Measurements from ENCODE around the gene PRKN. TPM values are rescaled to one million over a fixed set of nuclear protein-coding genes. Genes with fewer than 3 reads are reported as not detected.

Gene PRKN
- total RNA-seq, 2 donors from 2014 or later = 10.7 to 21.2 TPM

DNA sequence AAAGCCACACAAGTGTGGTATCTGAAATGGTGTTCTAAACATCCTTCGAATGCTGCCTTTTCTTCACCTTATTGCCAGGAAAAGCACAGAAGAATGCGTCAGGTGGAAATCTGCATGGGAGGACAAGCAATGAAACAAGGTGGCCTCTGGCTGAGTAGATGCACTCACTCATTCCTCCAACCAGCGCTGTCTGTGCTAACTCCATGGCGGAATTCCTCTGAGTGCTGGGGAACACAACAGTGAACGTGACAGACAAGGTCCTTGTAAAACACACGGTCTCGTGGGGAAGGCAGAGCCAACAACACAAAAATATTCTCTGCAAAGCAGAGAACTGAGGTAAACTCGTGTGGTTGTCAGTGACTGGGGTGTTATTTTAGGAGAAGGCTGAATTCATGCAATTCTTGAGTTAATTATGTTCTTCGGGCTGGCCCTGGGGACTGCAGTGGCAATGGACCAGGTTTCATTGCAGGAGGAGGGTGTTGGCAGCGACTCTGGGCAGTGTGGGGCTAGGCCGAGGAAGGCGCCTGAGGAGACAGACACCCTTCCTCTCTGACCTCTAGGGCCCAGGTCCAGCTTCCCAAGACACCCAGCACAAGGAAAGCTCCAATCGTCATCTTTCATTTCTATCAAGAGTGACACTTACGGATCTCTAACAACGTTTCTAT lies 339.7 kb downstream of the PRKN start:
- no peak overlapping the region for H3K27ac ChIP-seq
- no peak overlapping the region for H3K4me3 ChIP-seq
- TF ChIP-seq POLR2A (IDR thresholded peaks at IDR 0.05) = no peak
- TF ChIP-seq, protein P1, sequence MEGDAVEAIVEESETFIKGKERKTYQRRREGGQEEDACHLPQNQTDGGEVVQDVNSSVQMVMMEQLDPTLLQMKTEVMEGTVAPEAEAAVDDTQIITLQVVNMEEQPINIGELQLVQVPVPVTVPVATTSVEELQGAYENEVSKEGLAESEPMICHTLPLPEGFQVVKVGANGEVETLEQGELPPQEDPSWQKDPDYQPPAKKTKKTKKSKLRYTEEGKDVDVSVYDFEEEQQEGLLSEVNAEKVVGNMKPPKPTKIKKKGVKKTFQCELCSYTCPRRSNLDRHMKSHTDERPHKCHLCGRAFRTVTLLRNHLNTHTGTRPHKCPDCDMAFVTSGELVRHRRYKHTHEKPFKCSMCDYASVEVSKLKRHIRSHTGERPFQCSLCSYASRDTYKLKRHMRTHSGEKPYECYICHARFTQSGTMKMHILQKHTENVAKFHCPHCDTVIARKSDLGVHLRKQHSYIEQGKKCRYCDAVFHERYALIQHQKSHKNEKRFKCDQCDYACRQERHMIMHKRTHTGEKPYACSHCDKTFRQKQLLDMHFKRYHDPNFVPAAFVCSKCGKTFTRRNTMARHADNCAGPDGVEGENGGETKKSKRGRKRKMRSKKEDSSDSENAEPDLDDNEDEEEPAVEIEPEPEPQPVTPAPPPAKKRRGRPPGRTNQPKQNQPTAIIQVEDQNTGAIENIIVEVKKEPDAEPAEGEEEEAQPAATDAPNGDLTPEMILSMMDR (IDR thresholded peaks at IDR 0.05) = no peak
- TF ChIP-seq POLR2AphosphoS5 (IDR thresholded peaks at IDR 0.05) = no peak
- no peaks in the 10 kb centered on the region for H3K36me3 ChIP-seq
- no peaks in the 10 kb centered on the region for H3K27me3 ChIP-seq (replicated peaks; ENCODE audit: insufficient read depth)
- no peak for DNase-seq (ENCODE audit: low spot score)
- 78% methylated on average over 15 of the region's 15 CpGs for WGBS
- no peaks in the 10 kb centered on the region for H3K9me3 ChIP-seq
- intact Hi-C loops (cut with DNase I) = no loop called here
- H3K4me1 ChIP-seq (replicated peaks) = no peaks in the 10 kb centered on the region

DNA sequence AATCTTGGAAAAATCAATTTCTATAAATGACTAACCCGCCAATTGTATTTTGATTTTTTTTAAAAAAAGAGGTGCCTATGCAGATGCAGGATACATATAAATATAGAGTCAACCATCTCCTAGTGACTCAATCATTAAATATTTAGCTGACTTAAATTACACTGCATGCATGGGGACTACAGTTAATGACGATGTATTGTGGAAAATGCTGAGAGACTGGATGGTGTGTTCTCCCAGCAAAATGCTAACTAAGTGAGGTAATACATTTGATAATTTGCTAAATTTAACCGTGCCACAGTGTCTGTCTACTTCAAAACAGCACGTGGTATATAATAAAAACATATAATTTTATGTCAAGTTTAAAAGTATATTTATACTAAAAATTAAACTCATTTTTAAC lies 341.6 kb downstream of the PRKN start:
- Histone ChIP-seq H3K36me3 (no peaks in the 10 kb centered on the region), H3K4me1 (replicated peaks) (no peaks in the 10 kb centered on the region), H3K9me3 (no peaks in the 10 kb centered on the region), H3K27ac (no peak overlapping the region), H3K27me3 (replicated peaks; ENCODE audit: insufficient read depth) (no peaks in the 10 kb centered on the region), H3K4me3 (no peak overlapping the region)
- TF ChIP-seq, protein P1 (IDR thresholded peaks at IDR 0.05) = no peak
- 84% methylated on average over 4 of the region's 4 CpGs for WGBS
- no peak for DNase-seq (ENCODE audit: low spot score)
- intact Hi-C loops (cut with DNase I) = no loop called here

DNA sequence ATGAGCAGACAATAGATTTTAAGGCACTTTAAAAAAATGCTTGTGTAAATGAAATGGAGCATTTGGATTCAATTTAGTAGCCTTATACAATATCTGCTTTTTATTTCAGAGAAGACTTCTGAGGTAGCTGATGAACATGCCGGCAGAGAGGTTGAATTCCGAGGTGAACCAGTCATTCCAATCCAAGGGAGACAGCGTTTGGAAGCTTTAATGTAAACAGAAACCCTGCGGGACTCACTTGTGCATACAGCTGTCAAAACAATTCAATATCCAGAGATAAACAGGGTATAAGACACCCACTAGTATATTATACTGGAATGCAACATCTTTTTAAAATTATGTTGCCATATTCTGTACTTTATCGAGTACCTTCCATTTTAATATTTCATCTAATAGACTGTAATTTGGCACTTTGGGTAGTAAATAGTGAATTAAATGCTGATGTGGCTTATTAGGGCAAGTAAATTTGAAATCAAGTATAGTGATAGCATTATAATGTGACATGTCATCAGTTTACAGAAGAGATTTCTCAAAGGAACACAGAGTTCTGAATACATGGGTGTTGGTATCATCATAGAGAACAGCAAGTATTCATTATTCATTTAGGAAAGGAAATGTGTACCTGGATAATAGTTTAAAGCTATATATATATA lies 347.7 kb downstream of the PRKN start:
- no peaks in the 10 kb centered on the region for H3K9me3 ChIP-seq
- H3K27me3 ChIP-seq (replicated peaks; ENCODE audit: insufficient read depth) = no peaks in the 10 kb centered on the region
- H3K4me3 ChIP-seq = no peak overlapping the region
- H3K4me1 ChIP-seq (replicated peaks) = no peaks in the 10 kb centered on the region
- no peak for DNase-seq (ENCODE audit: low spot score)
- intact Hi-C loops (cut with DNase I) = no loop called here
- H3K36me3 ChIP-seq = no peaks in the 10 kb centered on the region
- WGBS = 49% methylated on average over 5 of the region's 5 CpGs
- no peak for TF ChIP-seq POLR2AphosphoS5 (IDR thresholded peaks at IDR 0.05)
- TF ChIP-seq, protein P1 (IDR thresholded peaks at IDR 0.05) = no peak
- TF ChIP-seq POLR2A (IDR thresholded peaks at IDR 0.05) = no peak
- H3K27ac ChIP-seq = no peak overlapping the region

DNA sequence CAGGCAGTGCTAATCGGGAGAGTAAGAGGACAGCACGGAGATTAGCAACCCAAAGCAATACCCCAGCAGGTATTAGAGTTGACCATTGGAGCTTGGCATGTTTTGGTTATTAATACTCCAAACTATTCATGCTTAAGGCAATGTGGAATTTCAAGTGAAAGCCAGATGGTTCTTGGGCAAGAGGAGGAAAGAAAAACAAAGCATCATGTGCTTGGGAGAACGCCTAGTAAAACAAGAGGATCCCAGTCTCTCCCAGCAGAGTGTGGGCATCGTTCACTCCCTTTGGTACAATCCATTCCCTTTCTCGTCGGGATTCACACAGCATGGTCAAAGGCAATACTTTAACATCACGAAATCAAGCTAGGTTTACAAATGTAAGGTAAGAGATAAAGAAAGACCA lies 349.8 kb downstream of the PRKN start:
- no peaks in the 10 kb centered on the region for H3K27me3 ChIP-seq (replicated peaks; ENCODE audit: insufficient read depth)
- H3K9me3 ChIP-seq = no peaks in the 10 kb centered on the region
- H3K4me1 ChIP-seq (replicated peaks) = no peaks in the 10 kb centered on the region
- intact Hi-C loops (cut with DNase I) = no loop called here
- no peaks in the 10 kb centered on the region for H3K36me3 ChIP-seq
- H3K4me3 ChIP-seq = no peak overlapping the region
- H3K27ac ChIP-seq = no peak overlapping the region
- TF ChIP-seq POLR2A (IDR thresholded peaks at IDR 0.05) = no peak
- TF ChIP-seq, protein P1 (IDR thresholded peaks at IDR 0.05) = no peak
- no peak for TF ChIP-seq POLR2AphosphoS5 (IDR thresholded peaks at IDR 0.05)
- WGBS = 89% methylated on average over 7 of the region's 7 CpGs
- DNase-seq (ENCODE audit: low spot score) = no peak

DNA sequence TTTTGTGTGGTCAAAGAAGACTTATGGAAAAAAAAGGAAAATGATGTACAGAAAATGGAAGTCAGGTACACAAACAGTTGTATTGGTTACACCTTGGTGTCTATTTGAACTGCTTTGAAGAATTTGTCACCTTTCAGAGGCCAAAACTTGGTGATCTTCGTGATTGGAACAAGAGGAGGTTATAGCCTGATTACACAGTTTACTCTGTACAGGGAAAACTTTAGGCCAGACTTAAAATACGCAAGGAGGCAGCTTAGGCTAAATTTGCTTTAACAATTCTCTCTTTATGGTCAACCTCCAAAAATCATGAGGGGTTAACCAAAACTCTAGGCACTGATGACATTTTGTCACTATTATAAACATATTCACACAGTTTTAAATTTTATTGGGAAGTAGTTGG lies 353.7 kb downstream of the PRKN start:
- no peak overlapping the region for H3K4me3 ChIP-seq
- H3K9me3 ChIP-seq = no peaks in the 10 kb centered on the region
- no peaks in the 10 kb centered on the region for H3K36me3 ChIP-seq
- no peaks in the 10 kb centered on the region for H3K4me1 ChIP-seq (replicated peaks)
- DNase-seq (ENCODE audit: low spot score) = no peak
- 81% methylated on average over 2 of the region's 2 CpGs for WGBS
- H3K27ac ChIP-seq = no peak overlapping the region
- H3K27me3 ChIP-seq (replicated peaks; ENCODE audit: insufficient read depth) = no peaks in the 10 kb centered on the region
- TF ChIP-seq POLR2A (IDR thresholded peaks at IDR 0.05) (no peak), POLR2AphosphoS5 (IDR thresholded peaks at IDR 0.05) (no peak)
- TF ChIP-seq, protein P1 (IDR thresholded peaks at IDR 0.05) = no peak
- intact Hi-C loops (cut with DNase I) = no loop called here
